Heart right ventricle (tissue), 16 donors: ENCODE data around the gene PABPC3. TPM values are rescaled to one million over a fixed set of nuclear protein-coding genes. Genes with fewer than 3 reads are reported as not detected.

Source experiments
- ATAC-seq, 8 donors: fragments of 200-7000 bp; cut with Tn5 transposase; one replicate each; pipeline ENCODE4 v1.9.1; 2020; ENCODE audit warnings: mild to moderate bottlenecking in 8 of 8, moderate library complexity in 8 of 8, moderate number of reproducible peaks in 1 of 8
- DNase-seq, 2 donors: peaks; one replicate each; pipeline ENCODE4 v3.0.0-alpha.2; 2020
- H3K27ac ChIP-seq, 10 donors: fragments of 200-600 bp; sonication (generic) in 2 of 10; one replicate each; pipeline versions ENCODE4 v1.5.0 to v1.8.0; 2020 to 2022; ENCODE audit warnings: mild to moderate bottlenecking in 3 of 10
- H3K27me3 ChIP-seq, 7 donors: fragments of 200-600 bp; one replicate each; pipeline ENCODE4 v1.8.0; 2021 to 2022; ENCODE audit warnings: mild to moderate bottlenecking in 2 of 7
- H3K36me3 ChIP-seq, 9 donors: fragments of 200-600 bp; sonication (generic) in 1 of 9; one replicate each; pipeline versions ENCODE4 v1.5.0 to v1.8.0; 2020 to 2022; ENCODE audit warnings: mild to moderate bottlenecking in 2 of 9
- H3K4me1 ChIP-seq, 9 donors: fragments of 200-600 bp; sonication (generic) in 1 of 9; one replicate each; pipeline versions ENCODE4 v1.5.0 to v1.8.0; 2020 to 2022; ENCODE audit warnings: mild to moderate bottlenecking in 4 of 9
- H3K4me3 ChIP-seq, 10 donors: fragments of 200-600 bp; sonication (generic) in 2 of 10; one replicate each; pipeline versions ENCODE4 v1.5.0 to v1.8.0; 2020 to 2022; ENCODE audit warnings: mild to moderate bottlenecking in 7 of 10, moderate library complexity in 2 of 10
- H3K9me3 ChIP-seq, 11 donors: fragments of 200-600 bp in 10 of 11; sonication (generic) in 2 of 11; one replicate each; pipeline versions ENCODE4 v1.5.0 to v1.8.0; 2013 to 2022; ENCODE audit warnings: mild to moderate bottlenecking in 2 of 11, control low read depth in 1 of 11, moderate library complexity in 1 of 11
- CTCF ChIP-seq, 9 donors: fragments of 200-600 bp; sonication (generic) in 2 of 9; IDR thresholded peaks; one replicate each; pipeline versions ENCODE4 v1.5.0 to v1.8.0; 2021 to 2022; ENCODE audit warnings: antibody characterized with exemption in 9 of 9, mild to moderate bottlenecking in 5 of 9, moderate library complexity in 1 of 9
- WGBS, 2 donors: extraction: QIAGEN DNeasy Blood & Tissue Kit; methylation state at CpG; one replicate each; pipeline ENCODE4 v1.1.7; 2013; ENCODE audit warnings: inconsistent platforms in 1 of 2; 5-methylcytosine and 5-hydroxymethylcytosine counted together
- intact Hi-C, 10 donors: fragments of 100-400 bp; cut with DNase I; formaldehyde crosslinking; loops; one replicate each; pipeline versions ENCODE4 v1.11.1 to v1.14.2; 2022
- polyA plus RNA-seq, 2 donors: library from polyadenylated mRNA; stranded (reverse); fragments of 200-250 nt; gene quantifications; one replicate each; pipeline ENCODE4 v1.2.3, GENCODE V29; 2013
- total RNA-seq, 10 donors: library from RNA; stranded (reverse); fragmentation: NEBNext Ultra II Directional in 3 of 10; extraction: Animal tissue kit (Norgen Biotek cat#: 25700) in 3 of 10; gene quantifications; one replicate each; pipeline versions ENCODE4 v1.2.1 to v1.2.4, GENCODE V29; 2021 to 2023
- donor health status: Arrhythmogenic right ventricular cardiomyopathy.
- donor health status: ischemic (EF 13 %, LVEDD 7.1; RV severe dilation, severe dysfunction).
- donor health status: healthy with polysubstance abuse.
- donor health status: DM: no; HTN: yes; CAD: no.
- donor health status: DM: no; HTN: no; CAD: no.
- donor health status: ischemic (EF 25% LVEDD 6.9; RV normal size, moderate dysfunction).
- donor health status: ischemic (EF 25% LVEDD 5.7; RV mildly dilated, moderate dysfunction).
- donor health status: healthy.
- donor health status: DM: yes; HTN: yes; CAD: no.
- donor health status: Ischemic cardiomyopathy.
- donor health status: ischemic (EF 35%, LVEDD 5.7; RV mildly dilated, moderate dysfunction).
- donor health status: nonischemic (EF 11% LVEDD 7.7; RV severe dilation, severe dysfunction).
- donor health status: DM: yes; HTN: yes; CAD: no.
- donor health status: PGD.
- donor health status: ischemic (EF 29% LVEDD 5.4; RV normal size, mild dysfunction).
- donor health status: nonischemic (EF 23%, LVEDD 6.1; RV moderate dilation, normal function).

PABPC3 gene
- total and polyA plus RNA-seq, 12 donors, result 0.06 to 0.10 (median 0.09) TPM; not detected in 9

- intact Hi-C loops, result no loop called here
- no peak for DNase-seq
- Histone ChIP-seq H3K36me3 (no peaks in the 10 kb centered on the region), H3K27me3 (peaks cover 0 to 46% (median 13%) of the 10 kb centered on the region in 7 donors), H3K4me1 (no peaks in the 10 kb centered on the region), H3K4me3 (no peak overlapping the region), H3K27ac (no peak overlapping the region), H3K9me3 (no peaks in the 10 kb centered on the region)
- no peak for ATAC-seq
- 47% methylated on average over 8 of the region's 8 CpGs for WGBS, 2 donors
- no peak for TF ChIP-seq CTCF (IDR thresholded peaks at IDR 0.05)
These were observed 26.0 kb upstream of the PABPC3 start for GRCh38 chr13:25069911-25070310.

GRCh38 chr13:25080773-25081172 is 15.2 kb upstream of the PABPC3 start:
- Histone ChIP-seq H3K4me1 (no peaks in the 10 kb centered on the region), H3K27me3 (peaks cover 0 to 7% (median 0%) of the 10 kb centered on the region in 7 donors), H3K4me3 (no peak overlapping the region), H3K27ac (no peak overlapping the region), H3K9me3 (no peaks in the 10 kb centered on the region), H3K36me3 (no peaks in the 10 kb centered on the region)
- ATAC-seq, result no peak
- intact Hi-C loops, result no loop called here
- TF ChIP-seq CTCF (IDR thresholded peaks at IDR 0.05), result no peak
- no peak for DNase-seq
- 81 to 82% methylated on average over 2 of the region's 2 CpGs for WGBS, 2 donors

GRCh38 chr13:25084096-25084495 is 11.8 kb upstream of the PABPC3 start:
- DNase-seq (no peak), ATAC-seq (no peak)
- no peak for TF ChIP-seq CTCF (IDR thresholded peaks at IDR 0.05)
- H3K4me1 ChIP-seq, result no peaks in the 10 kb centered on the region
- 65 to 71% methylated on average over 1 of the region's 1 CpG for WGBS, 2 donors
- H3K36me3 ChIP-seq, result no peaks in the 10 kb centered on the region
- H3K27ac ChIP-seq, result no peak overlapping the region
- peaks cover 0 to 4% (median 0%) of the 10 kb centered on the region in 7 donors for H3K27me3 ChIP-seq
- intact Hi-C loops, result no loop called here
- no peaks in the 10 kb centered on the region for H3K9me3 ChIP-seq
- no peak overlapping the region for H3K4me3 ChIP-seq

- WGBS, 2 donors, result 40% methylated on average over 6 of the region's 6 CpGs
- no peak for ATAC-seq
- Histone ChIP-seq H3K27ac (no peak overlapping the region), H3K4me1 (no peaks in the 10 kb centered on the region), H3K4me3 (no peak overlapping the region), H3K36me3 (no peaks in the 10 kb centered on the region), H3K27me3 (peaks cover 0 to 8% (median 4%) of the 10 kb centered on the region in 7 donors), H3K9me3 (no peaks in the 10 kb centered on the region)
- TF ChIP-seq CTCF (IDR thresholded peaks at IDR 0.05), result peak in 7 of 9 donors; percentile 30 to 50 (median 42)
- no peak for DNase-seq
- intact Hi-C loops, result no loop called here
These were observed 10.7 kb upstream of the PABPC3 start for GRCh38 chr13:25085125-25085742.
